ENCODE measurements around the gene TLR2. TPM values are rescaled to one million over a fixed set of nuclear protein-coding genes. Genes with fewer than 3 reads are reported as not detected.

The TLR2 gene
- total RNA-seq, 1 donor, result 0.36 TPM

DNA sequence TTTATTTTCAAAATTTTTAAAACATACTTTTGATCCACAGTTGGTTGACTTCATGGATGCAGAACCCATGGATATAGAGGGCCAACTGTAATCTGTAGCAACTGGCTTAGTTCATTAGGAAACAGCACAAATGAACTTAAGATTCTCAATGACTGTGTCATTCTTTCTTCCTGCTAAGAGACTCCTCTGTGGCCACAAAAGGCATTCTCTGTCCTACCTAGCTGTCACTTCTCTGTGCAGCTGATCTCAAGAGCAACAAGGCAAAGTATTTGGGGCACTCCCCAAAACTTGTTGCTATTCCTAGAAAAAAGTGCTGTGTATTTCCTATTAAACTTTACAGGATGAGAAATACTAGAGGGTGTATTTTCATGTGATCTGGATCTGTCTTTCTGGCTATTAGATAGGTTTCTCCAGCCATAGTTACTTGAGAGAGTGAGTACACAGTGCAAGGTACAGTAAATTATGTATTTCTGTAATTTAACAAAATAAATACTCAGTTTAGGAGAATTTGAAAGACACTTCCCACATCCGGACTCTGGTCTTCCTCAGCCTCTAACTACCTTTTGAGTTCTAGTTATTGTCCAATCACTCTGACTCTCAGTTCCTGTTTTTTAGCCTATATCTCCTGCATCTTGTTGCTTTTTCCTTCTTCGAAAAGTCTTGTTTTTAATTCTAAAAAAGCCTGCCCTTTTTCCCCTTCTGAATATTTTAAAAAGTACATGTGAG is 21.8 kb downstream of the TLR2 start:
- Histone ChIP-seq H4K20me1 (ENCODE audit: insufficient read depth, low read length) (no peaks in the 10 kb centered on the region), H3K4me3 (ENCODE audit: insufficient read depth, low read length) (no peak overlapping the region), H3K79me2 (ENCODE audit: insufficient read depth, low read length) (no peaks in the 10 kb centered on the region), H3K4me1 (ENCODE audit: insufficient read depth, low read length) (no peaks in the 10 kb centered on the region), H3K9me3 (ENCODE audit: low read depth, low read length) (no peaks in the 10 kb centered on the region), H2AFZ (ENCODE audit: low read length) (no peak overlapping the region), H3K36me3 (ENCODE audit: insufficient read depth, low read length) (no peaks in the 10 kb centered on the region), H3K4me2 (ENCODE audit: insufficient read depth, low read length) (no peak overlapping the region), H3K27me3 (ENCODE audit: insufficient read depth, low read length) (no peaks in the 10 kb centered on the region), H3K27ac (ENCODE audit: low read depth, low read length) (no peak overlapping the region)
- TF ChIP-seq, protein P1, sequence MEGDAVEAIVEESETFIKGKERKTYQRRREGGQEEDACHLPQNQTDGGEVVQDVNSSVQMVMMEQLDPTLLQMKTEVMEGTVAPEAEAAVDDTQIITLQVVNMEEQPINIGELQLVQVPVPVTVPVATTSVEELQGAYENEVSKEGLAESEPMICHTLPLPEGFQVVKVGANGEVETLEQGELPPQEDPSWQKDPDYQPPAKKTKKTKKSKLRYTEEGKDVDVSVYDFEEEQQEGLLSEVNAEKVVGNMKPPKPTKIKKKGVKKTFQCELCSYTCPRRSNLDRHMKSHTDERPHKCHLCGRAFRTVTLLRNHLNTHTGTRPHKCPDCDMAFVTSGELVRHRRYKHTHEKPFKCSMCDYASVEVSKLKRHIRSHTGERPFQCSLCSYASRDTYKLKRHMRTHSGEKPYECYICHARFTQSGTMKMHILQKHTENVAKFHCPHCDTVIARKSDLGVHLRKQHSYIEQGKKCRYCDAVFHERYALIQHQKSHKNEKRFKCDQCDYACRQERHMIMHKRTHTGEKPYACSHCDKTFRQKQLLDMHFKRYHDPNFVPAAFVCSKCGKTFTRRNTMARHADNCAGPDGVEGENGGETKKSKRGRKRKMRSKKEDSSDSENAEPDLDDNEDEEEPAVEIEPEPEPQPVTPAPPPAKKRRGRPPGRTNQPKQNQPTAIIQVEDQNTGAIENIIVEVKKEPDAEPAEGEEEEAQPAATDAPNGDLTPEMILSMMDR (IDR thresholded peaks at IDR 0.05; ENCODE audit: extremely low read depth, low read depth, low read length), result no peak
- DNase-seq (ENCODE audit: insufficient read length, low spot score, missing footprints), result no peak

DNA sequence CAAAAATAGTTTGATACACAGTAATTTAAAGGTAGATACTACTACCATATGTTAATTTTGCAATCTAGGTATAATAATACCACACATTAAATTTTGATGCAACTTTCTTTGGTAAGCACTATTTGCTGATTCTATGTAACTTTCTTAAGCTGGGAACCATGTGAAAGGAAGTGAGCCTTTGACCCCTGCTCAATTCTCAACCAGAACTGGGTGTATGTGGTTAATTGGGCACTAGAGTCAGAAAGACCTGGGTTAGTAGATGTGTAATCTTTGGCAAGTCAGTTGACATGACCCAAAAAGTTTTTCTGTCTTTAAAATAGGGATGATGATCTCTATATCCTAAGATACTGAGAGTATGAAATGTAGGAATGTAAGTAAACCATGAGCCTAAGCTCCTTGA is 22.4 kb downstream of the TLR2 start:
- Histone ChIP-seq H3K4me2 (ENCODE audit: insufficient read depth, low read length) (no peak overlapping the region), H3K27ac (ENCODE audit: low read depth, low read length) (no peak overlapping the region), H3K27me3 (ENCODE audit: insufficient read depth, low read length) (no peaks in the 10 kb centered on the region), H2AFZ (ENCODE audit: low read length) (no peak overlapping the region), H3K9me3 (ENCODE audit: low read depth, low read length) (no peaks in the 10 kb centered on the region), H3K79me2 (ENCODE audit: insufficient read depth, low read length) (no peaks in the 10 kb centered on the region), H3K36me3 (ENCODE audit: insufficient read depth, low read length) (no peaks in the 10 kb centered on the region), H3K4me3 (ENCODE audit: insufficient read depth, low read length) (no peak overlapping the region), H3K4me1 (ENCODE audit: insufficient read depth, low read length) (no peaks in the 10 kb centered on the region), H4K20me1 (ENCODE audit: insufficient read depth, low read length) (no peaks in the 10 kb centered on the region)
- no peak for DNase-seq (ENCODE audit: insufficient read length, low spot score, missing footprints)
- TF ChIP-seq, protein P1 (IDR thresholded peaks at IDR 0.05; ENCODE audit: extremely low read depth, low read depth, low read length), result no peak

DNA sequence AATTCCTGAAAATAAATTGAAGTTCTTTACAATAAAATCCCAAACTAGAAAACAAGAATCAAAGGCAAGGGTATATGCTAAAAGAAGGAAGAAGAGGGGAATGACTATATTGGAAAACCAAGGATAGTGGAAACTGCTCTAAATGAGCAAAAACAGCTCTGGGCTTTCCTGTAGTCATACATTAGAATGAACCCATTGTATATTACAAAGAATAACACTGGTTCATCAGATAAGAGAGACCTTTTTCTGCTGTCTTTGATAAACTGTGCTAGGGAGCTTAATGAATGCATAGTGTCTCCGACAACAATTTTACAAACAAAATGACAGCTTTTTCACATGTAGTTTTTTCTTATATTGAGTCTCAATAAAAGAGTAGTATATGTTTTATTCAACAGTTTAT is 26.6 kb downstream of the TLR2 start:
- no peak for DNase-seq (ENCODE audit: insufficient read length, low spot score, missing footprints)
- Histone ChIP-seq H4K20me1 (ENCODE audit: insufficient read depth, low read length) (no peaks in the 10 kb centered on the region), H3K27me3 (ENCODE audit: insufficient read depth, low read length) (no peaks in the 10 kb centered on the region), H3K79me2 (ENCODE audit: insufficient read depth, low read length) (no peaks in the 10 kb centered on the region), H3K9me3 (ENCODE audit: low read depth, low read length) (no peaks in the 10 kb centered on the region), H3K27ac (ENCODE audit: low read depth, low read length) (no peak overlapping the region), H3K4me2 (ENCODE audit: insufficient read depth, low read length) (no peak overlapping the region), H2AFZ (ENCODE audit: low read length) (no peak overlapping the region), H3K4me1 (ENCODE audit: insufficient read depth, low read length) (no peaks in the 10 kb centered on the region), H3K4me3 (ENCODE audit: insufficient read depth, low read length) (no peak overlapping the region), H3K36me3 (ENCODE audit: insufficient read depth, low read length) (no peaks in the 10 kb centered on the region)
- TF ChIP-seq, protein P1 (IDR thresholded peaks at IDR 0.05; ENCODE audit: extremely low read depth, low read depth, low read length), result no peak

DNA sequence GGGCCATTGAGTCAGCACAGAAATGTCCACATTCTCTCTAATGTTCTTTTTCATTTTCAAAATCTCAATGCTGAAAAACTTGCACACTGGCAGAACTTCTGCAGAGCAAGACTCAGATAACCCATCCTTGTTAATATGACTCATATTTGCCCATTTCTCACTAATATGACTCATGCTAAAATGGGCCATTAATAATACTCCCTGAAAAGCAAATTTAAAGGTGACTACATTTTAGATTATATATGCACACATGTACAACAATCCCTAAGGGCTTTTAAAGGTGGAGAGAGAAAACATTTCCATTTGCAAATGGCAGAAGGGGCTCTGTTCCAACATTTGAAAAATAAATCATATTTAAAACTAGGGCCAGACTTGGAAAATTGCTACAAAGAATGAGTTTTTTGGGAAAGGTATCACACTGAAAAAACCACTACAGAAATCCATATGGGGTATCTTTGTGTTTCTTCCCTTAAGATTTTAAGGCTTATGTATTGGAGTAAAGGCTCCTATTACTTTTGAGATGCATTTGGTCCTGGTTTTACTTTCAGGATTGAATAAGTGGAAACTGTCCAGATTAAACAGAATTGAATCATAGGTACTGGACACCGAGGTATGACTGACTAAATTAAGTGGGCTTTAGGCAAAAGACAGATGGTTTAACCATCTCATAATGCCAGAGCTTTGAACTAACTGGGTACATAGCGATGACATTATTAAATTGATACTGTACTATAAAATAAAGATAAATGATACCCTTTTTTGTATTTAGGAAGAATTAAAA is 30.0 kb downstream of the TLR2 start:
- Histone ChIP-seq H3K27ac (ENCODE audit: low read depth, low read length) (no peak overlapping the region), H3K27me3 (ENCODE audit: insufficient read depth, low read length) (no peaks in the 10 kb centered on the region), H3K4me1 (ENCODE audit: insufficient read depth, low read length) (no peaks in the 10 kb centered on the region), H3K4me3 (ENCODE audit: insufficient read depth, low read length) (no peak overlapping the region), H2AFZ (ENCODE audit: low read length) (no peak overlapping the region), H3K36me3 (ENCODE audit: insufficient read depth, low read length) (no peaks in the 10 kb centered on the region), H3K79me2 (ENCODE audit: insufficient read depth, low read length) (no peaks in the 10 kb centered on the region), H4K20me1 (ENCODE audit: insufficient read depth, low read length) (no peaks in the 10 kb centered on the region), H3K4me2 (ENCODE audit: insufficient read depth, low read length) (no peak overlapping the region), H3K9me3 (ENCODE audit: low read depth, low read length) (no peaks in the 10 kb centered on the region)
- DNase-seq (ENCODE audit: insufficient read length, low spot score, missing footprints), result no peak
- TF ChIP-seq, protein P1 (IDR thresholded peaks at IDR 0.05; ENCODE audit: extremely low read depth, low read depth, low read length), result no peak
